Activated naive CD8-positive, alpha-beta T cell (primary cell): Measurements from ENCODE around the gene NRN1.
"Not testable (repeated sequence)": the region's sequence is repeated elsewhere in the genome, so short reads cannot be mapped to it uniquely, and the experiment has no call there.

Experiments
- H3K27ac Mint-ChIP-seq: one replicate; pipeline ENCODE4 v1.8.0; 2021; ENCODE audit warnings: mixed read lengths
- H3K27me3 Mint-ChIP-seq: one replicate; pipeline ENCODE4 v1.8.0; 2021; ENCODE audit warnings: mixed read lengths
- H3K36me3 Mint-ChIP-seq: one replicate; pipeline ENCODE4 v1.8.0; 2021; ENCODE audit warnings: mixed read lengths
- H3K4me1 Mint-ChIP-seq: one replicate; pipeline ENCODE4 v1.8.0; 2021; ENCODE audit warnings: low read depth, mixed read lengths
- H3K4me3 Mint-ChIP-seq: one replicate; pipeline ENCODE4 v1.8.0; 2021; ENCODE audit warnings: mild to moderate bottlenecking, mixed read lengths
- H3K9me3 Mint-ChIP-seq: one replicate; pipeline ENCODE4 v1.8.0; 2021; ENCODE audit warnings: low read depth, mixed read lengths

NRN1 gene, protein sequence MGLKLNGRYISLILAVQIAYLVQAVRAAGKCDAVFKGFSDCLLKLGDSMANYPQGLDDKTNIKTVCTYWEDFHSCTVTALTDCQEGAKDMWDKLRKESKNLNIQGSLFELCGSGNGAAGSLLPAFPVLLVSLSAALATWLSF

DNA sequence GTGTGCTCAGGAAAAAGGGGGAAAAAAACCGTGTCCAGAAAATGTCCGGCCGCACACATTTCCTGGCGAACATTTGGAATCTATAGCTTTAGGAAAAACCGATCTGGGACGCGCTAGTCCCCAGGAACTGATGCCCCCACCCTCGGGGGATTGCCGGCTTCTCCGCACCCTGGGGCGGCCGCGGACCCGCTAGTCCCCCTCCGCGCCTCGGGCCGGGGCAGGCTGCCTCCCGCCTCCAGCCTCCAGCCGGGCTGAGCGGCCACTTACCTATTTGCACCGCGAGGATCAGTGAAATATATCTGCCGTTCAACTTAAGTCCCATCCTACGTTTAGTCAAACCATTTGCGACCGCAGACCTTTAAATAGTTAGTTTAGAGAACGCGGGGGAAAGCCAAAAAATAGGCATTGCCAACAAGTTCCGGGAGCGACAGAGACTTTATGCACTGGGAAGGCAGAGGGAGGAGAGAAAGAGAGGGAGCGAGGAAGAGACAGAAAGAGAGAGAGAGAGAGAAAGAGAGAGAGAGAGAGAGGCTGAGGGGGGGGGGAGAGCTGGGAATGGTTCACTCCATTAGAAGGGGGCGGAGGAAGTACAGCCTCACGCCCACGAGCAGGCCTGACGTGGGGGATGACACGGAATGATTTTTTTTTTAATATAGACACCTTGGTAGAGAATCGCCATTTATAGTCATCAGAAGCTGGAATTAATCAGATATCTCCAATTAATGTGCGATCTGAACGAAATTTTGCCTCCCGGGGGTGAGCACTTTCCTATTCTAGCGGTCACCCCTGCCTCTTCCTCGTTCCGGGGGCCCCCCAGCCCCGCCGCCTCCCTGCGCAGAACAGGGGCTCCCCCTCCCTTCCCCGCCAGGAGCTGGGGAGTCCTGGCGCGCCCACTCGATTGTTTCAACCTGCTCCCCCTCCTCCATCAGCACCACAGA lies at the start of gene NRN1:
Gene NRN1, minus strand, starts transcription at position 498 of the 938 bp plus-strand sequence. Its CDS starts 176 bp downstream, at position 322.
- H3K36me3 Mint-ChIP-seq = peaks cover 2% of the 10 kb centered on the region
- peaks cover 3% of the 10 kb centered on the region for H3K9me3 Mint-ChIP-seq
- H3K4me3 Mint-ChIP-seq = peak within 1 kb of the TSS; percentile 87
- peak within 1 kb of the TSS; percentile 4 for H3K27ac Mint-ChIP-seq
- peaks cover 43% of the 10 kb centered on the region for H3K27me3 Mint-ChIP-seq
- peaks cover 39% of the 10 kb centered on the region for H3K4me1 Mint-ChIP-seq

DNA sequence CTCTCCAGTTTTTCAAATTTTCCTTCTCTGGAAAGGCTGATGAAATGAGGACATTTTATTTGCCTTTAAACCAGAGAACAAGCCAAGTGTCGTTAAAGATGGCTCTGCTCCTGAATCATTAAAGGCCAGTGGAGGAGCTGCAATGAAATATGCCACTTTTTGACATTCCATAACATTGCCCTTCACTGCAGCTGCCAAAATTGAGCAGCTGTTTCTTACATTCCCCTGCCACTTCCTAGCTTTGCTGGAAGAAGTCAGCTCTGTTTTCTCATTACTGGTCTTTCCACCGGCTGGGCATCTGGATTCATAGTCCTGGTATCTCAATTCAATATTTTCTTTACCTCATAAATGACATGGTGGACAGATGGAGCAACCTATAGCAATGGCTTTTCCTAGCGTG lies 45.5 kb upstream of the NRN1 start:
- Mint-ChIP-seq H3K4me1 (no peaks in the 10 kb centered on the region), H3K9me3 (no peaks in the 10 kb centered on the region), H3K27me3 (peaks cover 22% of the 10 kb centered on the region), H3K36me3 (no peaks in the 10 kb centered on the region), H3K4me3 (no peak overlapping the region), H3K27ac (no peak overlapping the region)

DNA sequence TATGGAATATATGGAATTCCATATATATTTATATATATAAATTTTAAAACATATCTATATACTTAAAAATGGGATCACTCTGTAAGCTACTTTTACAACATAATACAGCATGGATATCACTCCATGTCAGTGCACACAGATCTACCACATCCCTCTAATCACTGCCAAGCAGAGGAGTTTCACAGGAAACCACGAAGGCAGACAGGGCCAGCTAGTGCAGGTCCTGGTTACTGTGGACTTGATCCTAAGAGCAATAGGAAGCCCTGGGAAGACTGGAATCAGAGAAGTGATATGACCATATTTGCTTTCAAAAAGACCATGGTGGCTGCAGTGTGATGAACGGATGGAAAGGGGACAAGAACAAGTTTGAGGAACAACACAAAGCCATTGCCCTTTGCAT lies 40.0 kb upstream of the NRN1 start:
- Mint-ChIP-seq H3K27me3 (peaks cover 25% of the 10 kb centered on the region), H3K36me3 (no peaks in the 10 kb centered on the region), H3K27ac (no peak overlapping the region), H3K9me3 (no peaks in the 10 kb centered on the region), H3K4me3 (no peak overlapping the region), H3K4me1 (no peaks in the 10 kb centered on the region)

DNA sequence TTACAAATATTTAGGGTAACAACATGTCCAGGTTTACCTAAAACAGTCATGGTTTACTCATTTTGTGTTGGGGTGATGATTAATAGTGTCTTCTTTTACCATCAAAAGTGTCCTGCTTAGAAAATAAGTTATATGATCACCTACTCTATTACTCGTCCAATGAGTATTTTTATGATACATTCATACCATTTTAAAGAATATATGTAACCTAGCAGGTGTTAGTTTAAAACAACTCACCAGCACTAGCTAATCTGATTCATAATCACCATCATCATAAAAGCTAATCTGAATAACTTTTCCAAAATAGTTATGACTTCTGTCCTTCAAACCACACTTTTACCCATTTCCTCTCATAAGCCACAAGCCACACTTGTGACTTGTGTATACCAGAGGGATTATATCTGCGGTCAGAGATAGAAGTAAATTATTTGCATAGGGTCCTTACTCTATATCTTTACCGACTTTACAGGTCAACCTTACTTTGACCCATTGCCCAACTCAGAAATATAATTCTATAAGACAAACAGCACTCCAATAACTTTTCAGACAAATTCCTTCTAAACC lies 33.3 kb upstream of the NRN1 start:
- H3K4me1 Mint-ChIP-seq = no peaks in the 10 kb centered on the region
- H3K27ac Mint-ChIP-seq = no peak overlapping the region
- no peaks in the 10 kb centered on the region for H3K36me3 Mint-ChIP-seq
- H3K4me3 Mint-ChIP-seq = no peak overlapping the region
- no peaks in the 10 kb centered on the region for H3K9me3 Mint-ChIP-seq
- peaks cover 12% of the 10 kb centered on the region for H3K27me3 Mint-ChIP-seq

DNA sequence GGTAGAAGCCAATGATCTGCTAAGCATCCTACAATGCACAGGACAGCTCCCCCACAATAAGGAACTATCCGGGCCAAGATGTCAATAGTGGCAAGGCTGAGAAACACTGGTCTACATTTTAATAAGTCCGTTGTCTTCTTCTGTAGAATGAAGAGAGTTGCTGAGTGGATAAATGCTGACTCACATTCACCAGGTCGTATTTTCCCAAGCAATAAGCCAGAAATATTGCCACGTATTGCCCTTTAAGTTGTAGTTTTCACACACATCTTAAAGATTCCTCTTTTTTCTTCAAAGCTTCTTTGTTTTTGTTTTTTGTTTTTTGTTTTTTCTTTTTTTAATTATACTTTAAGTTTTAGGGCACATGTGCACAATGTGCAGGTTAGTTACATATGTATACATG lies 30.5 kb upstream of the NRN1 start:
- Mint-ChIP-seq H3K27me3 (peaks cover 2% of the 10 kb centered on the region), H3K27ac (no peak overlapping the region), H3K4me1 (no peaks in the 10 kb centered on the region), H3K9me3 (no peaks in the 10 kb centered on the region), H3K4me3 (no peak overlapping the region), H3K36me3 (no peaks in the 10 kb centered on the region)

DNA sequence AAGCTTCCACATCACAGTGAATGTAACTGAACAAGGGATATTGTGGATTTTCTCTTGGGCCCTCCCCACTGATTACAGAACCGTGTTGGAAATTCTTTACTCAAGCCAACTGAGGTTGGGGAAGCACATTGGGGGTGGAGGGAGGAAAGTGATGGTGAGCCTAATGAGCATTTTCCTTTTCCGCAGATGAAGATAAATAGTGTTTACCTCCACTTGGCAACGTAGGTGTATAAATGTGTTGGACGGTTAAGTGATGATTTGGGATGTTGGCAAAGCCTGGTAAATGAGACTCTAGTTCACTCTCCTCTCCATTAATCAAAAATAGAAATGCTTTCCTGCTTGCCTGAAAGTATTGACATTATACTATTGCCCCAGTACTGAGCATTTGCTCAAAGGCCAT lies 27.1 kb upstream of the NRN1 start:
- H3K27me3 Mint-ChIP-seq = peaks cover 2% of the 10 kb centered on the region
- H3K27ac Mint-ChIP-seq = no peak overlapping the region
- H3K4me3 Mint-ChIP-seq = no peak overlapping the region
- no peaks in the 10 kb centered on the region for H3K4me1 Mint-ChIP-seq
- no peaks in the 10 kb centered on the region for H3K36me3 Mint-ChIP-seq
- H3K9me3 Mint-ChIP-seq = no peaks in the 10 kb centered on the region

DNA sequence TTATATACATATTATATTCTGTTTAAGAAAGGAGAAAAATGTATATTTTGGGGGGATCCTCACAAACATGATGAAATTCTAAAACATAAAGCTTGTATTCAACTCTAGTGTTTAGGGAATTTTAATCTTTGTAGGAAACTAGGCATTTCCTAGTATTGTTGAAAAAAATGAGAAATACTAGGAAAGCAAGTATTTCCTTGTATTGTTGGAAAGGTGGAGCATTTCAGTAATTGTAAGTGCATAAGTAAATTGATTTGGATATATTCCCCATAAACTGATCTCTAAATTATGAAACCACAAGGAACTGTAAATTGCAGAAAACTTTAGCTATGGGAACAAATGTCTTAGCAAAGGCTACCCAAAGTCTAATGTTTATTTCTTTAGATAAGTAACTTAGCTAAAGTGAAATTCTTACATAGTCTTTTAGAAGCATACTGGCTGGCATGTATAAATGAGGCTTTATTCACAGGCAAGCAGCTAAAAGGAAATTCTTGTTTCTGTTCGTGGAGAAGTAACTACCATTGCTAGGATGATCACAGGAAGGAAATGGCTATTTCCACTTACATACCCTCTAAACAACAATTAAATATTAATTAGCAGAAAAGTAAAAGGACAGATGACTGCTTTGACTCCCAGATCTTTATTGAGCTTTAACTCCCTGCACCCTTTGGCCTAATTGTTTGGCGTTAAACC lies 19.9 kb upstream of the NRN1 start:
- peaks cover 16% of the 10 kb centered on the region for H3K27me3 Mint-ChIP-seq
- no peaks in the 10 kb centered on the region for H3K9me3 Mint-ChIP-seq
- H3K36me3 Mint-ChIP-seq = no peaks in the 10 kb centered on the region
- H3K4me3 Mint-ChIP-seq = no peak overlapping the region
- H3K27ac Mint-ChIP-seq = no peak overlapping the region
- no peaks in the 10 kb centered on the region for H3K4me1 Mint-ChIP-seq

DNA sequence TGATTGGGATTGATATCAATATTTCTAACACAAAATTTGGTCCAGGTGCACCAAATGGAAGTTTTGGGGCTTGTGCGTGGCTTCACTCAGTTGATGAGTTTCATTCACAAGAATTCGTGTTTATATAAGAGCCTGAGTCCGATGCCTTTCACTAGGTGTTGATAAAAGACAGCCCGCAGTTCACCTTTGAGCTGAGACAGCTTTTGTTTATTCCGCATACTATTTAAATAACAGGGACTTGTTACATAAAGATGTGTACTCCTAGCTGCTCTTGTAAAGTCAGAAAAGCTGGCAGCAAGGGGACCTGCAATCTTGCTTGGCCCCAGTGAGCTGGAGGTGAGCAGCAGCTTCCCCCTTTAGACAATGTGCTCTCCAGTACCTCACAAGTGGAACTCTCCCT lies 19.0 kb upstream of the NRN1 start:
- H3K9me3 Mint-ChIP-seq = no peaks in the 10 kb centered on the region
- H3K4me3 Mint-ChIP-seq = no peak overlapping the region
- H3K27ac Mint-ChIP-seq = no peak overlapping the region
- no peaks in the 10 kb centered on the region for H3K36me3 Mint-ChIP-seq
- H3K4me1 Mint-ChIP-seq = no peaks in the 10 kb centered on the region
- peaks cover 21% of the 10 kb centered on the region for H3K27me3 Mint-ChIP-seq

DNA sequence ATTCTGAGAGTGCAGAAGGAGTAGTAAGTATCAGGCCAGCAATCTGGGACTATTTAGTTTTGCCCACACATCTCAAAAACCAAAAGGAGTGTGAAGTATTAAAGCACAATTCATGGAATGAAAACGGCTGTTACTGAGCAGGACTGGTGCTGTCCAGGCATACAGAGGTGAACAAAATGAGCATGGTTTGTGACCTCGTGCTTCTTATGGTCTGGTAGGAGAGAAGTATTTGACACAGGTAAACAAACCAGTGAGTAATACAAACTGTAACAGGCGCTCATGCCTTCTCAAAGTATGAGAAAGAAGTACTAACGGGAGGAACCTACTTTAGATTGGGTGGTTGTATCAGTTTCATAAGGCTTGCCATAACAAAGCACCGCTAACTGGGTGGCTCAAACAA lies 17.5 kb upstream of the NRN1 start:
- Mint-ChIP-seq H3K9me3 (no peaks in the 10 kb centered on the region), H3K27me3 (peaks cover 24% of the 10 kb centered on the region), H3K4me3 (no peak overlapping the region), H3K27ac (no peak overlapping the region), H3K4me1 (no peaks in the 10 kb centered on the region), H3K36me3 (no peaks in the 10 kb centered on the region)

DNA sequence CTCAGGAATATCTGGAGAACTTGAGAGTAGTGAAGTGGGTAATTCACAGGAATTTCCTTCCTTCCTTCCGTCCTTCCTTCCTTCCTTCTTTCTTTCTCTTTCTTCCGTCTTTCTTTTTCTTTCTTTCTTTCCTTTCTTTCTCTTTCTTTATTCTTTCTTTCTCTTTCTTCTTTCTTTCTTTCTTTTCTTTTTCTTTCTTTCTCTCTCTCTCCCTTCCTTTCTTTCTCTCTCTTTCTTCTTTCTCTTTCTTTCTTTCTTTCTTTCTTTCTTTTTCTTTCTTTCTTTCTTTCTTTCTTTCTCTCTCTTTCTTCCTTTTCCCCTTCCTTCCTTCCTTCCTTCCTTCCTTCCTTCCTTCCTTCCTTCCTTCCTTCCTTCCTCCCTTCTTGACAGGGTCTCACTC lies 16.1 kb upstream of the NRN1 start:
- H3K27me3 Mint-ChIP-seq = peaks cover 30% of the 10 kb centered on the region
- H3K27ac Mint-ChIP-seq, H3K4me1 Mint-ChIP-seq, H3K9me3 Mint-ChIP-seq, H3K36me3 Mint-ChIP-seq, H3K4me3 Mint-ChIP-seq: not testable (repeated sequence)

DNA sequence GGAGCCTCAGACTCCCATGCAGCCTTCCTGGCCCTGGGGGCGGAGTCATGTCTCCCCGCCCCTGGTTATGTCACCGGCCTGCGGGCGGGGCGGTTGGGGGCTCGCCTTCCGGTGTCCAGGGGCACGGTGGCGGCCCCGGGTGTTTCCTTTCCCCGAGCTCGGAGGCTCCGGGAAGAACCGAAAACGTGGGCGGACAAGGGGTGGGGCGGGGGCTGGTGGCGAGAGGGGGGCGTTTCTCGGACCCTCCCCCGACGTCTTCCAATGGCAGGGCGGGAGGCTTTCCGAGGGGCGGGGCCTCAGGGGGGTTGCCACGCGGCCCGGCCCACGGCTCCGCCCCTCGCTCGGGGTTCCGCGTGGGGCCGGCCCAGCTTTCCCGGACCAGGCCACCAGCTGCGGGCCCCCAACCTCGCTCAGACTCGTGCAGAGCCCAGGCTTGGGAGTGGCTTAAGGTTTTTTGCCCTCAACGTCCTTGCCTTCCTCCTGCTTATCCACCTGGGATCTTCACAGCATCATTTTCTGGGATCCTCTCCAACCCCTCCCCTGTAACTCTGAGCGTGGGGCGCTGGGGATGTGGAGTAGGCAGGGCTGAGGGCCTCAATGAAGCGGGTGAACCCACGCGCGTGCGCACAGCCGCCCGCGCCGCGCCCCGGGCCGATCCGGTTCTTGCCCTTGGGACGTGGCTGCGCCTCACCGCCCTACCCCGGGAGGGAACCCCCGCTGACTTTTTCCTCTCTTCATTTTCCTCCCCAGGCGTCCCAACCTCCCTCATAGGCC lies 2.1 kb upstream of the NRN1 start:
- peaks cover 2% of the 10 kb centered on the region for H3K36me3 Mint-ChIP-seq
- H3K27ac Mint-ChIP-seq = no peak overlapping the region
- H3K4me1 Mint-ChIP-seq = peaks cover 25% of the 10 kb centered on the region
- peaks cover 42% of the 10 kb centered on the region for H3K27me3 Mint-ChIP-seq
- H3K9me3 Mint-ChIP-seq = peaks cover 3% of the 10 kb centered on the region
- H3K4me3 Mint-ChIP-seq = peak overlapping the region; percentile 86

DNA sequence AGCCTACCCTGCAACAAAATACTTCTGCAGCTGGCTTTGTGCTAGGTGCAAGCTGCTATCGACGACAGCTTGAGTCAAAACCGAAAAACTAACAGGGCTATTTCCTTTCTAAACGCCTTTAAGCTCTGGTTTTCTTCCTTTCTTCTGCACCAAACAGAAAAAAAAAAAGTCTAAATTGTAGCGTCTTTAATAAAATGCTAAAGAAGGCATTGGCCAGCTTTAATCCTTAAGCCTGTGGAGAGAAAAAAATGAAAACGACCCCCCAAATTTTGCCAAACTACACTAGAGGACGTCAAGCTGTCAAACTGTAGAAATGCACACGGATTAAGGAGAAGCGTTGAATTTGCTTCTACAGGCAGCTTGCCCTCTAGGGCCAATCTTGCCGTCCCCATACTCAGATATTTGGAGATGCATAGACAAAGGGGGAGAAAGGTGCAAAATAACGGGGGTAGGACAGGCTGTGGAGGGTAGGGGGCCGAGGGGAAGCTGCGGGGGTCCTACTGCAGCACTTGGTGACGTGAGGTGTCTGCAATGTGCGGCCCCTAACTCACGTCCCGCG lies 1.4 kb upstream of the NRN1 start:
- Mint-ChIP-seq H3K27me3 (peaks cover 38% of the 10 kb centered on the region), H3K36me3 (peaks cover 2% of the 10 kb centered on the region), H3K4me3 (peak overlapping the region; percentile 86), H3K4me1 (peaks cover 28% of the 10 kb centered on the region), H3K27ac (peak overlapping the region; percentile 16), H3K9me3 (peaks cover 3% of the 10 kb centered on the region)

DNA sequence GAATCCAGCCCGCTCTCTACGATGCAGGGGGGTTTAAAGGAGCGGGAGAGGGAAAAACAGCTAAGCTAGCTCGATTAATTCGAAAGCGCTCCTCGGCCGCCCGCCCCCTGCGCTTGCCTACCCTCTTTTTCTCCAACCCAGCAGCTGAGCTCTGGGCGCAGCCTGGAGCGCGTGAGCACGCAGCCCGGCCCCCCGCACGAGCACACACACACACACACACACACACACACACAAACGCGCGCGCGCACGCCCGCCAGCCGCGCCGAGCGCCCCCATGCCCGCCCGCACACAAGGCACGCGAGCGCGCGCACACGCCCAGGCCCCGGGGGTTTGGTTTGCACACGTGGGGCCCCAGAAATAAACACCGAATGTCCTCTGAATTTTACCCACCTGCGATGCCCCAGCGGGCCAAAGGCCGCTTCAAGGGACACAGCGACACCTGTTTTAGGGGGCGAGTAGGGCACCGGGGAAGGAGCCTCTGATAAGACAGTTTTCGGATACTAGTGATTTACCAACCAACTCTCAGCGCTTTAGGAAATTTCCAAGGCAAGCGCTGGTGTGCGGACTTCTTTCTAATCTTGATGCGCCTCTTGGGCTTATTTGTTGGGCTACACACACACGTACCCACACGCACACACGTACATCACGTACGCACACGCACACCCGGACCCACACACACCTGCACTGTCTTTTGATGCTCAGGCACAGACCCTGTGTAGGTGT lies 802 bp upstream of the NRN1 start:
- no peak overlapping the region for H3K27ac Mint-ChIP-seq
- H3K36me3 Mint-ChIP-seq = peaks cover 2% of the 10 kb centered on the region

DNA sequence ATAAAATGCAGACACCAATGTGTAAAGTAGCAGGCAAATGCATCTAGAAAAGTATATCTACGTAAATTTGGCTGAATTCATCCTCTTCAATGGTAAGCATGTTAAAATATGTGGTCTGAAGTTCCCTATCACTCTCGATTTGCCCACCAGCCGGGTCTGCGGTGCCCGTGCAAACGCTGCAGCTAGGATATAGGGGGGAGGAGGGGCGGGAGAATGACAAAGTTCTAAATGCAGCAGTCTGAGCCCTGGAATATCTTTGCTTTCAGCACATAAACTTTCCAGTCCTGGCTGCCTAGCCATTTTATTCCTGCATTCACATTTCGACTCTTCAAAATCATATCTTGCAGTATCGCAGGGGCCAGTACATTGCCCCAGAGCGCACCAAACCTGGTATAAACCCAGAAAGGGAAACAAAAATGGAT lies 708 bp downstream of the NRN1 start:
- Mint-ChIP-seq H3K27ac (peak overlapping the region; percentile 4), H3K4me1 (peaks cover 41% of the 10 kb centered on the region), H3K36me3 (peaks cover 2% of the 10 kb centered on the region), H3K4me3 (peak overlapping the region; percentile 87), H3K9me3 (peaks cover 3% of the 10 kb centered on the region), H3K27me3 (peaks cover 49% of the 10 kb centered on the region)

More for the DNA sequence above, 802 bp upstream of the NRN1 start:
- Mint-ChIP-seq H3K27me3 (peaks cover 42% of the 10 kb centered on the region), H3K9me3 (peaks cover 3% of the 10 kb centered on the region), H3K4me3 (peak overlapping the region; percentile 86), H3K4me1 (peaks cover 33% of the 10 kb centered on the region)
